Ovary (tissue), 9 donors: Measurements from ENCODE around the gene TMBIM4. TPM values are rescaled to one million over a fixed set of nuclear protein-coding genes. Genes with fewer than 3 reads are reported as not detected.
A peak's percentile ranks its signal among the peaks of the same experiment; 100 is the strongest.

Experiments
- DNase-seq, 5 donors: peaks; one replicate each; pipeline ENCODE4 v3.0.0-alpha.2; 2019 to 2020
- H3K27ac ChIP-seq, 2 donors: fragments of 200-600 bp; one replicate each; pipeline versions ENCODE4 v1.5.1 to v1.8.0; 2019 to 2022
- H3K27me3 ChIP-seq: fragments of 200-600 bp; one replicate; pipeline ENCODE4 v1.8.0; 2022
- H3K36me3 ChIP-seq: fragments of 200-600 bp; sonication (generic); one replicate; pipeline ENCODE4 v1.5.1; 2019
- H3K4me1 ChIP-seq: one replicate; pipeline ENCODE4 v1.8.1; 2013; ENCODE audit warnings: mild to moderate bottlenecking, moderate library complexity; ENCODE audit not compliant: insufficient read depth
- H3K4me3 ChIP-seq: fragments of 200-600 bp; sonication (generic); one replicate; pipeline ENCODE4 v1.5.1; 2017
- H3K9me3 ChIP-seq, 2 donors: fragments of 200-600 bp in 1 of 2; sonication (generic) in 1 of 2; one replicate each; pipeline versions ENCODE4 v1.5.1 to v1.8.1; 2013 to 2019; ENCODE audit warnings: mild to moderate bottlenecking in 1 of 2, moderate library complexity in 1 of 2
- EP300 ChIP-seq: sonication (generic); formaldehyde crosslinking; IDR thresholded peaks from one replicate; pipeline ENCODE4 v1.6.1; 2017; ENCODE audit warnings: antibody characterized with exemption
- POLR2A ChIP-seq: fragments of 450-650 bp; IDR thresholded peaks from one replicate; pipeline ENCODE4 v1.6.1; 2017; ENCODE audit warnings: antibody characterized with exemption, mild to moderate bottlenecking, moderate library complexity
- whole genome bisulfite sequencing, 3 donors: extraction: QIAGEN DNeasy Blood & Tissue Kit in 1 of 3; methylation state at CpG; one replicate each; pipeline versions ENCODE4 v1.1.5 to v1.1.7; 2013 to 2017; 5-methylcytosine and 5-hydroxymethylcytosine counted together
- intact Hi-C, 4 donors: fragments of 100-400 bp; cut with DNase I; formaldehyde crosslinking; loops; one replicate each; pipeline versions ENCODE4 v1.11.0 to v1.15.1; 2022 to 2023
- polyA plus RNA-seq, 2 donors: library from polyadenylated mRNA; stranded (reverse); fragments of 200-250 nt in 1 of 2; fragments of 350-450 nt in 1 of 2; fragmentation: Illumina TruSeq in 1 of 2; extraction: RNeasy Lipid Tissue Mini Kit (QIAGEN cat#74804) in 1 of 2; gene quantifications; one replicate each; pipeline ENCODE4 v1.2.3, GENCODE V29; 2013 to 2014
- total RNA-seq, 7 donors: library from RNA; depleted of rRNA in 2 of 7; stranded (reverse); fragments of >200 nt in 2 of 7; fragmentation: NEBNext Ultra II Directional in 3 of 7; extraction: Animal tissue kit (Norgen Biotek cat#: 25700) in 3 of 7; gene quantifications; one replicate each; pipeline versions ENCODE4 v1.1.0 to v1.2.4, GENCODE V29; 2016 to 2023
- TF ChIP-seq, protein P1 (sequence below), 3 donors: fragments of 450-650 bp in 2 of 3; fragments of 200-600 bp in 1 of 3; IDR thresholded peaks; one replicate each; pipeline versions ENCODE4 v1.5.1 to v1.8.0; 2016 to 2022; ENCODE audit warnings: antibody characterized with exemption in 3 of 3, mild to moderate bottlenecking in 1 of 3
- donor health status: DM: no; HTN: no; CAD: no; lungs with moderate emphysema.
- donor health status: DM: no; HTN: no; CAD: no.
- donor health status: Bipolar disorder and iron deficiency.
- donor health status: DM: yes; HTN: yes; CAD: no.
- donor health status: DM: no; HTN: no; CAD: no.
- donor health status: DM: yes; HTN: yes; CAD: no.

The TMBIM4 gene
- total and polyA plus RNA-seq, 9 donors = 78.3 to 154 (median 112) TPM

DNA sequence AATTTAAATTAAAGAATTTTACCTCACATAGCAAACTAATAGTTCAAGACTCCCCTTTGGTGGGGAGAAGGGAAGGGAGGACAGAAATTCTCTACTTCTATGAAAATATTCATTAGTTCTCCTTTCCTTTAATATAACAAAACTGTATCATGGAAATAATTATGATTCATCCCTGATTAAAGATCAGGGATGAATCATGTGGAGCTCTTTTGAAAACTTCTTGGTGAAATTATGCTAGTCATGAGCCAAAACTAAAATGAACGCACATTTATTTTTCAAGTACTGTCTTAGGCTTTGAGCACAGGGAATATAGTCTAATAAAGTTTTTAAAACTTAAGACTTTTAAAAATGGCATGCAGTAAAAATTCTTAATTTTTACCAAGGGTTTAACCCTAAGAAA, 17.1 kb downstream of the TMBIM4 start:
- no peaks in the 10 kb centered on the region for H3K27me3 ChIP-seq

DNA sequence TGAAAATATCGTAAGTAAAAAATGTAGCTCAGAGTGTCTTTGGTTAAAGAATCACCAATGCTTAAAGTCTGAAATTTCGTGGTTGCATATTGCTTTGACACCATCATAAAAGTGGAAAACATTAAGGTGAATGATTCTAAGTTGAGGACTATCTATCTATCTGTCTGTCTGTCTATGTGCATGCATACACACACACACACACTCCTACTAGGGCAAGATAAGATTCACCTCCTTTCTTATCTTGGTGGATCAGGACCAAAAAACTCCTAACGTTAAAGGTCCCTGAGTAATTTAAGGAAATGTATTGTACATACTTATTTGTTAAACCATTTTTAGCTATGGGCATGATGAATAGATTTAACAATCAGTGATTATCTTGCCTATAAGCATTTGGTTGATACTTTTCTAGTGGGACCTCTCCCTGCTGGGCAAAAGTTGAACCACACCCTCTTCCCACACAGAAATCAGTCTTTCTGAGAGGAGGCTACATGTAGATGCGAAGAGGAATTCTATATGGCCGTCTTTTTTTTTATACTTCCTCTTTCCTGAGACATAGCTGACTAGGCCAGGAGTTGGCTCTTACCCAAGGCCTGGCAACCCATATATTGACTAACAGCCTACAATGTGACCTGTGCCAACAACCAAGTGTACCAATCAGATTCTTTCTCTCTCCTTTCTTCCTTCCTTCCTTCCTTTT, 19.9 kb downstream of the TMBIM4 start:
- no peak overlapping the region for H3K4me3 ChIP-seq
- H3K36me3 ChIP-seq = no peaks in the 10 kb centered on the region
- H3K9me3 ChIP-seq = no peaks in the 10 kb centered on the region
- DNase-seq = no peak
- H3K27ac ChIP-seq = no peak overlapping the region
- WGBS, 3 donors = 89 to 93% (median 90%) methylated on average over 5 of the region's 5 CpGs
- intact Hi-C loops = no loop called here
- no peaks in the 10 kb centered on the region for H3K27me3 ChIP-seq
- no peaks in the 10 kb centered on the region for H3K4me1 ChIP-seq
- no peak for TF ChIP-seq POLR2A

More for the DNA sequence above, 17.1 kb downstream of the TMBIM4 start:
- no peak for DNase-seq
- no peak overlapping the region for H3K4me3 ChIP-seq
- H3K36me3 ChIP-seq = no peaks in the 10 kb centered on the region
- H3K9me3 ChIP-seq = no peaks in the 10 kb centered on the region
- H3K4me1 ChIP-seq = peaks cover 4% of the 10 kb centered on the region
- intact Hi-C loops = no loop called here
- no peak for TF ChIP-seq POLR2A
- TF ChIP-seq, protein P1, sequence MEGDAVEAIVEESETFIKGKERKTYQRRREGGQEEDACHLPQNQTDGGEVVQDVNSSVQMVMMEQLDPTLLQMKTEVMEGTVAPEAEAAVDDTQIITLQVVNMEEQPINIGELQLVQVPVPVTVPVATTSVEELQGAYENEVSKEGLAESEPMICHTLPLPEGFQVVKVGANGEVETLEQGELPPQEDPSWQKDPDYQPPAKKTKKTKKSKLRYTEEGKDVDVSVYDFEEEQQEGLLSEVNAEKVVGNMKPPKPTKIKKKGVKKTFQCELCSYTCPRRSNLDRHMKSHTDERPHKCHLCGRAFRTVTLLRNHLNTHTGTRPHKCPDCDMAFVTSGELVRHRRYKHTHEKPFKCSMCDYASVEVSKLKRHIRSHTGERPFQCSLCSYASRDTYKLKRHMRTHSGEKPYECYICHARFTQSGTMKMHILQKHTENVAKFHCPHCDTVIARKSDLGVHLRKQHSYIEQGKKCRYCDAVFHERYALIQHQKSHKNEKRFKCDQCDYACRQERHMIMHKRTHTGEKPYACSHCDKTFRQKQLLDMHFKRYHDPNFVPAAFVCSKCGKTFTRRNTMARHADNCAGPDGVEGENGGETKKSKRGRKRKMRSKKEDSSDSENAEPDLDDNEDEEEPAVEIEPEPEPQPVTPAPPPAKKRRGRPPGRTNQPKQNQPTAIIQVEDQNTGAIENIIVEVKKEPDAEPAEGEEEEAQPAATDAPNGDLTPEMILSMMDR (IDR thresholded peaks at IDR 0.05) = no peak
- TF ChIP-seq EP300 = no peak
- 29 to 54% (median 37%) methylated on average over 1 of the region's 1 CpG for WGBS, 3 donors
- no peak overlapping the region for H3K27ac ChIP-seq

DNA sequence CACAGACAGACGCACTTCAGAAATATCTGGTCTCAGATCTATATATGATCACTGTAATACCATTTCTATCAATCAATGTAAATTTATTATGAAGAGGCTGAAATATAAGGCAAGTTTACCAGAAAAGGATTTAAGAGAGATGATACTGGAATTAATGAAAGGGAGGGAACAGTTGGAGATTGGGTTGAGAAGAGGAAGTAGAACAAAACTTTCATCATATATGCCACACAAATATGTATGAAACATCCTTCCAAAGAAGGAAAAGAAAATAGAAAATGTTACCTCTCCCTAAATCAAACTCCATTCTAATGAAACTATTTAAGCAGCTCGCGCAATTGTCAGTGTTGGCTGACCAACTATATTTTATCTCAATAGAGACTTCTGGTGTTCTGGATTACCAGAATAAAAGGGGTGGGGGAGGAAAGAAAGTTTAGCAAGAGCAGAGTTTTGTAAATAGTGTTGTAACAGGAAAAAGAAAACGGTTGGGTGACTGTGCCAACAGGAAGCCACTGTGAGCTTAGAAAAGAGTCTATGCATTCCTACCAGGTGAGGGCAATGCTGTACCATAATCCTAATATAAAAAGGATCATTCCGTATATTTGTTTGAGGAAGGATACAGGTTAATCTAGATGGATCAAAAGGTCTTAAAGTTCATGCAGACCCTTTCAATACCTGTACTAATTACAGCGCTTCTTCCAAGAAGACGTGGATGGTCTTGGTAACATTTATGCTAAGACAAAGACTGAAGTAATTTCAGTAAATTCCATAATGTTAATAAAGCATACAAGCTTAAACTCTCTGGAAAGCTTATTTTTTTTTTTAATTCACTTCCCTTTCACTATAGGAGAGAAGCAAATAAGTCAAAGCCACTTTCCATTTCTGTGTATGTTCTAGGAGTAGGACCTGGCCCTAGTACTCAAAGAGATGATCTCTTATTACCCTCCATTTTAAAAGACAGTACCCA, 24.7 kb downstream of the TMBIM4 start:
- peak in 3 of 5 donors; percentile 24 to 67 (median 28) for DNase-seq
- no peak overlapping the region for H3K4me3 ChIP-seq
- H3K27me3 ChIP-seq = no peaks in the 10 kb centered on the region
- H3K9me3 ChIP-seq = no peaks in the 10 kb centered on the region
- H3K36me3 ChIP-seq = no peaks in the 10 kb centered on the region
- intact Hi-C loops = no loop called here
- H3K4me1 ChIP-seq = no peaks in the 10 kb centered on the region
- no peak overlapping the region for H3K27ac ChIP-seq
- WGBS, 3 donors = 47 to 62% (median 53%) methylated on average over 7 of the region's 7 CpGs
- TF ChIP-seq POLR2A (no peak), EP300 (no peak)
- TF ChIP-seq, protein P1 (IDR thresholded peaks at IDR 0.05) = peak; percentile 13 to 49 (median 47)

GRCh38 chr12:66143868-66144267, 25.9 kb downstream of the TMBIM4 start:
- Histone ChIP-seq H3K36me3 (no peaks in the 10 kb centered on the region), H3K4me1 (no peaks in the 10 kb centered on the region)
- 95 to 100% (median 96%) methylated on average over 1 of the region's 1 CpG for WGBS, 3 donors

More at GRCh38 chr12:66143868-66144267, 25.9 kb downstream of the TMBIM4 start:
- no peak overlapping the region for H3K27ac ChIP-seq
- DNase-seq = no peak
- TF ChIP-seq EP300 (no peak), POLR2A (no peak)
- TF ChIP-seq, protein P1 (IDR thresholded peaks at IDR 0.05) = no peak
- no peaks in the 10 kb centered on the region for H3K27me3 ChIP-seq
- H3K4me3 ChIP-seq = no peak overlapping the region
- intact Hi-C loops = no loop called here
- no peaks in the 10 kb centered on the region for H3K9me3 ChIP-seq
